ENCODE measurements around the gene NAV3.
A peak's percentile ranks its signal among the peaks of the same experiment; 100 is the strongest.

NAV3 gene

DNA sequence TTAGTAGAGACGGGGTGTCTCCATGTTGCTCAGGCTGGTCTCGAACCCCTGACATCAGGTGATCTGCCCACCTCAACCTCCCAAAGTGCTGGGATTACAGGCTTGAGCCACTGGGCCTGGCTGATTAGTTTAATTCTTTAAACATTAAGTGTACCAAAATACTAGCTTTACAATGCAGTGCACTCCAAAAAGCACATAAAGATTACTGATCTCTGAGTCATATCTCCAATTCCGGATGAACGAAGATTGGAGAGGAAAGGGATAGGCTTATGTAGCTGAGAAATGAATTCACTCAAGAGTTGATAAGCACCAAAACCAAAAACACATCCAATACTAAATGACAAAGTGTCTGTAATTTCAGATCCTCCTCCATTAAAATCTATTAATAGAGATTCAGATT, 15.1 kb downstream of the NAV3 start:
- no peak for DNase-seq

DNA sequence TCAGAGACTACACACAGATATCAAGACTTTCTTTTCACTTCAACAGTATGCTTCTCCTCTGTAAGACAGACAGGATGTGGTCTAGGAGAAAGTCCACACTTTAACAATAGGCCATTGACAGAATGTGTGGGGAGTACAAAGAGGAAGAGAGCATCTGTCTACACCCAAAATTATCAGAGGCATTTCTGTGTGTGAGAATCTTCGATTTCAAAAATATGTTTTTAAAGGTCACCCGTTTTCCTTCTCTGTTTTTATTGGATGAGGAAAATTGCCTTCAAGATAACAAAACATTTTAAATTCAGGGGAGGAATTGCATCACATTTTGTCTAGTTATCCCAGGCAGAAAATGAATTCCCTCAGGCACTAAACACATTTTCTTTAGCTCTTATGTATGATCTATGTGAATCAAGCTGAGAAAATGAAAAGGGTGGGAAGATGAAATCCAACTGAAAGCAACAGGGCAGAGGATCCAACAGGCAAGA, 16.4 kb downstream of the NAV3 start:
- no peak for DNase-seq

DNA sequence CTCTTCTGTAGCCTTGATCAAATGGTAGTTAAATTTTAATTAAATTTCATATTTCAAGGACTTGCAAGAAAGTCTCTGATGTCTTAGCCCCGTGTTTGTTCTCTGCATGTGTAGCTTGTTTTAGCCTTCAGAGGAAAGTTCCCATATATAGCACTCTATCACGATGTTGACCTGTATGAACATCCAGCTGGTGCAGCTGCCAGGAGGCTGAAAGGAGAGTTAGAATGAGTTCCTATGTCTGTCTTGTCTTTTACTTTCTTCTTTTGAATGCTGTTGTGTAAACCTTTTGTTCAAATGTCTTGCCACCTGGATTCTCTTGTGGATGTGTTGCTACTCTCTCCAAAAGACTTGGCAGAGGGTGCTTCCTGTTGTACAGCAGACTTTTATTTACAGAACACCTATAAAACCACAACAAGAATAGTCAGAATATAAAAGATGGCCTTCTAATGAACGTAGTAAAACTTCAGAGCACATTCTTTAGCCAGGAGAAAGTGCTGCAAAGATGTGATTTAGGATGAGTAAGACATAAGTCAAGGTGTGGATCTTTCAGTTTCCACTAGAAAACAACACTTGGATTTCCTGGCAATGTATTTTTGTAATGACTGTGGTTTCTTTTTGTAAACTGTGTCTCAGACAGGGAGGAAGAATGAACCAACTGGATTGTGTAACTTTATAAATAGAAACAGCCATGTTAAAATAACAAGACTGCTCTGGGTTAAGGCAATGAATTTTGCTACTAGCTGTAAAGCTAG, 17.2 kb downstream of the NAV3 start:
- DNase-seq: no peak

DNA sequence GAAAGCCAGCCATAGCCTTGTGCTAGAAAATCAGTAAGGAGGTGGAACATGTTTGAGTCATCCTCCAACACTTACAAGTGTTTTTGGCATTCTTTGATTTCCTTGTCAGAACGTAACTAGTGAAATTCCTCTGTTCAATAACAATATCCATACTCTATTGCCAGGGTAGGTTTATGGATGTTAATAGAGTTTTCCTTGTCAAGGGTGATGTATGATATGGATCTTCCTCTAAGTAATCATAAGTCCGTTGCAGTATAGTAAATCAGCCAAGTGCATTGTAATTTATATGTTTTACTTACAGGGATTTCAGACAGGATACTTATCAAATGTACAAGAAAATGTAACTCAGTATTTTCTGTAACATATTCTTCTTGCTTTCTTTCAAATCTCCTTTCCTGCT, 19.4 kb downstream of the NAV3 start:
- no peak for DNase-seq

DNA sequence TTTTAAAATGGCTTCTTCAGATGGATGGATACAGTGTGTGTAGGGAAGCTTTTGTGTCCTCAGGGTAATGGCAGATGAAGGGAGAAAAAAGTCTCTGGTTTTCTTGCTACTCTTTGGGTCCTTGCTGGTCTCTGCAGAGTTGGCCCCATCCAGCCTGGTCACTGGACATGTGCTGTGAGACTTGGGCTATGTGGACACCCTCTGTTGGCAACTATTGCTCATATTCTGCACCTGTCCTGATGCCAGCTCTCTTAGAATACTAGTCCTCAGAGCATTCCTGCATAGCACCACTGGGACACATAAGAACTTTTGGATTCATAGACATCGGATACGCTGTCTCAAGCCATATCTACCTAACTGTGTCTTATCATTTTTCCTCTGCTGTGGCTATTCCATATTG, 20.0 kb downstream of the NAV3 start:
- DNase-seq: no peak

DNA sequence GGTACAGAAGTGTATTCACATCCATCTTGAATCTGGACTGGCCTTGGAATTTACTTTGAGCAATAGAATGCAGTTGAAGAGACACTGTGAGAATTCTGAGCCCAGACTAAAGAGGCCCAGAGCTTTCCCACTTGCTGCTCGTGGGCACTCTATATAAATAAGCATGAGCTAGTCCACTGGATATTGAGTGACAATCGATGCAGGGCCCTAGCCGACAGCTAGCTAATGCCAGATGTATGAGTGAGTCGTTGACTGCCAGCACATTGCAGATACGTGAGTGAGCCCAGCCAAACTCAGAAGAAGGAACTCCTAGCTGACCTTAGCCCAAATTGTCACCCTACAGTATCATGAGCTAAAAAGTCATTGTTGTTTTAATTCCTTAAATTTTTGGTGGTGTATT, 24.9 kb downstream of the NAV3 start:
- DNase-seq: no peak

DNA sequence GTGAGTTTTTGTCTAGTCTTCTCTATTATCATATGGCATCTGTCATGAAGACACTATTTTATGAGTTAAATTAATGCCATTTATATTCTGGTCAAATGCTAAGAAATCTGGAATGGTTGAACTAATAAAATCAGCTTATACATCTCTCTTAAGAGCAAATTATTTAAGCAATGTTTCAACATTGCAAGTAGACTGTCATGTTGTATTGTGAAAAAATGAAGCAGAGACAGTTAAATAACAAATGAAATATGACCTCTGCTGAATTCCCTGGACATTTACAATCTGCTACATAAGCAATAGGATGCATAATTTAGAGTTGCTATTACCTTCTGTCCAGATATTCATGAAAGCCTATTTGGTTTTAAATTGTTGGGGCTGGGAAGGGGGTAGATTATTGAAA, 30.6 kb downstream of the NAV3 start:
- no peak for DNase-seq

DNA sequence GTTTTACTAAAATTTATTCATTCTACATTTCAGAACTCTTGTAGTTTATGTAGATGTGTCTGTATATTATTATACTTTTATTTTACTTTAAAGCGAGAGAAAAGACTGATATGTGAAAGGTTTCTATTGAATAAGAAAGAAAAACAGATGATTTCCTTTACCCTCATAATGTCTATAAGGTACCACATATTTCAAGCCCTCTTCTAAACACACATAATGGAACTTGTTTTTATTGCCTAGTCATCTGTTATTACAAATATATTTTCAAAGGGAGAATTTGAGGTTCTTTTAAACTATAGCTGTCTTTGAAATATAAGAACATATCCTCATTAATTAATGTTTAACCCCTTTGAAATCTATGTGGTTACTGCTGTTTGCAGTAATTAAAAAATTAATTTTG, 34.5 kb downstream of the NAV3 start:
- DNase-seq: no peak

DNA sequence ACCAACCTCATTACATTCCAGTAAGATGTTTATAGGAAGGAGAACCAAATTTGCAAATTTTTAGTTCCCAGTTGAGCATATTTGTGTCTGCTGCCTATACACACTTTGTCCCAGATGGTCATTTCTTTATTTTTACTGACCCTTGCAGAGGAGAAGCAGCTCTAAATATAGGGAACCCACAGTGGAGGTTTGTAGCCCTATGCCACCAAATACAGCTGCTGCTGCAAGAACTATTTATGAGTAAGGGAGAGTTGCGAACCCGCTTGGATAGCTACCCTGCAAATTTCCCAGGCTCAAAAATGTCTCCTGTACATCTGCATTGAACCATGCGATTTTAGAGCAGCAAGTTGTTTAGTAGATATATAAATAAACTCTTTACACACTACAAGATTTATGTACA, 48.2 kb downstream of the NAV3 start:
- DNase-seq: no peak

DNA sequence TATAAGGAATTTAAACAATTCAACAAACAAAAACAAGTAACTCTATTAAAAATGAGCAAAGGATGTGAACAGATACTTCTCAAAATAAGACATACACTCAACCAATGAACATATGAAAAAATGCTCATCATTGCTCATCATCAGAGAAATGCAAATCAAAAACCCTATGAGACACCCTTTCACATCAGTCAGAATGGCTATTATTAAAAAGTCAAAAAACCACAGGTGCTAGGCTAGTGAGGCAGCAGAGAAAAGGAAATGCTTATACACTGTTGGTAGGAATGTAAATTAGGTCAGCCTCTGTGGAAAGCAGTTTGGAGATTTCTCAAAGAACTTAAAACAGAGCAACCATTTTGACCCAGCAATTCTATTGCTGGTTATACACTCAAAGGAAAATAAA, 52.0 kb downstream of the NAV3 start:
- no peak for DNase-seq

DNA sequence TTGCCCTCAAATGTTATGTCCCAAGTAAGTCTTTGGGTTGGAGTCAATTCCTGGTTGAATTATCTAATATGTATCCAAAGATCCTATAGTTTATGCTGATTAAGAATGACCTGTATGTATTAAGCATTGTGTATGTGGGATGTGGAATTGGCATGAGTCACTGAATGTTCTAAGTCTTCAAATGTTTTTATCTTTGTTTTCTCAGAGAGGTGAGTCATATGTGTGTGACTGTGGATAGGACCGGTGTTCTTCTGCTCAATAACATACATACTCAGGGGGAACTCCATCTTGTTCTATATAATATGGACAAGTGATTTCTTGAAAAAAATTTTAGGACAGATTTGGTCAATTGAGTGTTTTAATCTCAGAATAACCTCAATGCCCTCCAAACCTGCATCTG, 57.9 kb downstream of the NAV3 start:
- no peak for DNase-seq

DNA sequence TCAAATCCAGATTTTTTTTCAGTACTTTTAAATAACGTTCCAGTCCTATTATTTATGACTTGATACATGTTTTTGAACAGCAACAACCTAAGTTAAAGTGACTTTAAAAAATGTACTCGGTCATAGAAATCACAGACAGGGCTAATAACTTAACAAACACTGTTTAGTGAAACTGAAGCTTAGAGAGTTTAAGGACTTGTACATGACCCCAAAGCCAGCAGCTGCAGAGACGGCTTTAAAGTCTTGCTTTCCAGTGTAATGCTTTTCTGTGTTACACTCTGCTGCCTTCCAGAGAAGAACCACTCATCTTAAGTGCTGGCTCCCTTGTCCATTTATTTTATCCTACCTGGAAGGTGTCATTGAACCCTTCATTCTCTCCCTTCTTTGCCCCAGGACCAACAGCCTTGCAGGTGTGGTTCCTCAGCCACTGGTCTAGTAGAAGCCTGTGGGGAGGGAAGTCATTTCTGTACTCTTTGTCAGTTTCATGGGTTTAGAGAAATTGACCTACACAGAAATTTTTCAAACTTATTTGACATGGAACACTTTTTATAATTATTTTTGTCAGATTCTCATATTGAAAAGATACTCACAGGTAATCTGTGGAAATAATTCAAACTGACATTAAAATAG, 60.9 kb downstream of the NAV3 start:
- DNase-seq: no peak

DNA sequence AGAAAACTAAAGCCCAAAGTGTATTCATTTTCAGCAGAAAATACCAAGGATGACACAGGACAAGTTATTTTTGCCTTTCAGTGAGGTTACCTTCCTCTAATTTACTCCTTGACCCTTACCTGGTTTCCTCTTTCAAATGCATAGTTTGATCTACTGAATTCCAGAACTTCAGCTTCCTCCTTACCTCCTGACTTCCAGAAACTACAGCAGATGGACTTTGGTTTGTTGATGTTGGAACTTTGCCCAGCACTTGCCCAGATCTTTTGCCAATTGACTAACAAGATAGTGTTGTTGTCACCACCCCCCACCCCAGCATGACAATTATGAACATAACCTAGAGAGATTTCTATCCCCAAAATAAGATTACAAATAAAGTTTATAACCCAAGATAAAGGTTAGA, 63.2 kb downstream of the NAV3 start:
- DNase-seq: no peak

DNA sequence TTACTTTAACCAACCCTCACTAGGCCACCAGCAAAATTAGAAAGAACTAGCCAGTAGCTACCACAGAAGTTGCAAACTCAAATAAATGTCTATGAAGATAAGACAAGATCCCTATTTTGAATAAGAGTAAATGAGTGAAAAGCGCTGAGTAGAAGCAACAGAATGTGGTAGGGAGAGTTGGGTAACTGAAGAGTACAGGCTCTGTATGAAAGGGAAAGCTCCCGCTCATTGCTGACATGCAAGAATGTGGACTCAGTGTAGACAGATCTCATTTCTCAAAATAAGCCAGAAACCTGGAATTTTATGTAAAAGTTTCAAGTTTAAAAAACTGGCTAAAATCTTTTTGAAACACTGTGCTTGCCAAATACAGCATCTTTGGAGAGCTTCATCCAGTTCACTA, 63.9 kb downstream of the NAV3 start:
- no peak for DNase-seq

DNA sequence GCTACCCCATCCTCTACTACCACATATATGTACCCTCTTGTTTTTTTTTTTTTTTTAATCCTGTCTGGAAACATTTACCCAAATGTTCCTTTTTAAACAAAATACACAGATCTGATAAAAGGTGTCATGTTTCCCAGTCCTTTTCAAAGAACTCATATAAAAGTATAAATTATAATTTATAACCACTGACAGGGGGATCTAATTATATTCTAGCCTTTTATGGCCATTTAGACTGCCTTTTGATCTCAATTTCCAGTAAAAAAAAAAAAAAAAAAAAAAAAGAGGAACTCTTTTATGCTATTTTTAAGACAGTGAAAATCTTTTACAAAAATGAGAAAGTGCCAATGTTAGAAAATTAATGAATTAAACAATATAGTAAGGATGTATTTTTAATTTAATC, 65.0 kb downstream of the NAV3 start:
- DNase-seq: no peak

DNA sequence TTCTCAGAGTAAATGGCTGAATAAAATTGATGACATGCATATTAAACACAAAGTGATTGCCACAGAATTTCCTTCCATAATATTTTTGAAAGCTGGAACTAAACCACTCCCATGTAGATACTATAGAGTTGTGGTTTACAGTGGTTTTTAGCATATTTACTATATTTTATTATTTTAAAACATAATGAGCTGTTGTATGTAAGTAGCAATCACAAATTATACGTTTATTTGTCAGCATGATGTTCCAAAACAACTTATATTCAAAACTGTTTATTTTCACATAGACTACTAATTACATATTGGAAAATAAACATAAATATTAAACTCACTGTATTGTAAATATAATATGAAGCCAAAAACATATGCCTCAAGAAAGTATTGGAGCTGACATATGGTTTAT, 77.2 kb downstream of the NAV3 start:
- no peak for DNase-seq

DNA sequence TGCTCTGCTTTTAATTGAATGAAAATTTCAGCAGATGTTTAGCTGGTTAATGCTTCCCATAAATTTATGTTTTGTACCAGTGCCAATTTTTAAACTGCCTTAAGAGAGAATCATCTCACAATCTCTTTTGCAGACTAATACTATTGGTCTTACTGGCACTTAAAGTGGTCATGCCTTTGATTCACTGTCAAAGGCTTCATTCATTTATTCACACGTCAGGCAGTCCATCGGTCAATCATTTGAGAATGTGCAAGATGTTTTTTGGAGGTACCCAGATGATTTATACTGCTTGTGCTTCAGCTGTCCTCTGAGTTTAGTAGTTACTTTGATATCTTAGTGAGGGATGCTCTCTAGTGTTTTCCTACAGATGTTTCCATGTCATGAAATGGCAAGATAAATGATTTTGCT, 83.4 kb downstream of the NAV3 start:
- no peak for DNase-seq

DNA sequence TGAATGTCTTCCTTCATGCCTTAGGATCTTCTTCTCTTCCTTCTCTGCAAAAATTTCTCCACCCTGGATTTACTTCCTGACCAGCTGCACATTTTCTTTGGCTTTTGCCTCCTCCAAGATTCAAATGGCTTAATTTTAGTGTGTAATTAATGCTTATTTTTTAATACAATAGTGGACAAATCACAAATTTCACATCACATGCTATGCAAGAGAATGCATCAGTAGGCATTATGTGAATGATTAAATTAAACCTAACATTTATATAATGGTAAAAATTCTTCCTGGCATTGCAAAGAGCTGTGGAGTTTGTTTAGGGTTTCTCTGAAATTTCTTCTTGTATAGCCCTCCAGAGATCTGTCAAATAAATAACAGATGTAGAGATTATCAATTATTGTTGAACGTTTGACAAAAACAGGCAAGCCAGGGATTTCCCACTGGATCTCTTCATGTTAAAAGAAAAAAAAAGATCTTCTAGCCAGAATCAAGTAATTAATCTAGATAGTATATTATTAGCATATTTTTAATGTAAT, 84.4 kb downstream of the NAV3 start:
- DNase-seq: no peak

DNA sequence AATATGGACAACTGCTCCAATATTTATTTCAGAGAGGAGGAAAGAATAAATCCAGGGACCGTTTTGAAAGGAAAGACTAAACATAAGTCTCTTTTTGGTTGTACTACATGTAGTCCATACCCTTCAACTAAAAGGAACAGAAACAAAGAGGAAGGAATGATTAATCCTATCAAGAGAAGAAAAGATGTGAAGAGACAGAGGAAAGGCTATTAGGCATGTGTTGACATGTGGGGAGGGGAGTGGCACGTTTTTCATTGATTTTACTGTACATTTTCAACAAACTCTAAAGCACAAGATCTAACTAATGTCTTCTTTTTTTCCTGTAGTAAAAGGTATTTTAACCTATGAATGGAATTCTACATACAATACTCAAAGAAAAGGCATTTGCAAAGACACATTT, 85.6 kb downstream of the NAV3 start:
- DNase-seq: no peak

DNA sequence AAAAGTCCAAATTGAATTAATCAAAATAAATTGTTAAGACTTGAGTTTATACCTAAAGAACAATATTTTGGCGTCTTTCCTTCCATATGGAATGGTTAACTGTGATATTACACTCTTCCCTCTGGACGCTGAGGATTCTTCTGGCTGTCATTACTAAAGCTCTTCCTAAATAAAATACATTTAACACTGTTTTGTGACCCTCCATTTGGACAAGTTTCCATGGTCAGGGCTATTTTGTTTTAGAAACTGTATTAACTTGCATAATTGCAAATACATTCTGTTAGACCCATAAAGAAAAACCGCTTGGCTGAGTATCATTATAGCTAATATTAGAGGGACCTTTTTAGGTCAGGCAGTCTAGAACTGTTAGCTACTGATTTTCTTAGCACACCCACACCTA, 87.4 kb downstream of the NAV3 start:
- DNase-seq: no peak

DNA sequence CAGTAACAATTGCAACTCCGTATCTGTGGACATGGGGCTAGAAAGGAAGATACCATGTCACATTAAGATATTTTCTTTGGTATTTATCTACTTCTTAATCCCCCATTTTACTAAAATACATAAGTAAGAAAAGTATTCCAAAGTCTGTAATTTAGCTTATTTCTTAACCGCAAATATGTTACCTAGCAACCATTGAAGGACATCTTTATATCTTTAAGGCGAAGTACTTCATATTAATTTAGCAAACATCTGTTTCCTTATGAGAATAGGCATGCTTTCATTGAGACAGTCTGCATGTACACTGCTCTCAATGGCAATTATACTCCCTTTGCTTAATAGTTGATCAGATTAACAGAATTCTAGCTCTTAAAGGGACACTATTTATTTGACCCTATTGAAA, 88.8 kb downstream of the NAV3 start:
- no peak for DNase-seq

DNA sequence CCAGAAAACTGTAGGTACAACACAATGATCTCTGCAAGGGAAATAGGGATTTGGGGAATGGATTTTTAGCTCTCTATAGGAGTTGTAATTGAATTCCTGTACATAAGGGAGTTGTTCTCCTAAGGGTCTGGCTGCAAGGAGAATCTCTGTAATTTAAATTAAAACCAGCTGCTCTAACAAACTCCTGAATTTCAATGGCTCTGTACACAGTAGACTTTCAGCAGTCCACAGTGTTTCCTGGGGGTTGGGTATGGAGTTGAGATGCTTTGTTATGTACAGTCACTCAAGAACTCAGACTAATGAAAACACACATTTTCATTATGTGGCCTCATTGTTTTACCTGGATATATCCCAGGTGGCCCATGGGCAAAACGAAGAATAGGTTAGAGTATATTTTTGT, 93.2 kb downstream of the NAV3 start:
- no peak for DNase-seq

DNA sequence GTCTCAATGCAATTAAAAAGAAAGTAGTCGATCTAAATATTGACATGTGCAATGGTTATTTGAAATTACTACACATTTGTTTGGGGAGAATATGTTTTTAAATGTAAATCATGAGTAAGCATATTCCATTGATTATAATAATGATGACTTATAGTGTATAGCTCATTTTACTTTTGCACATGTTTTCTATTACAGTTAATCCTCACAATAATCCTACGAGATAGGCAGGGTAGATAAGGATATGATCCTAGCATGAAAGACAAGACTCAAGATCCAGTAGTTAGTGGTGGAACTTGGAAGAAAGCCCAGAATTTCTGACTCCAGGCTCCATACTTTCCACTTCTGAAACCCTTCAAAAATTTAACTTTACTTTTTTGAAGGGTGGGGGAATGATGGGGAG, 94.0 kb downstream of the NAV3 start:
- peak; percentile 45 for DNase-seq

DNA sequence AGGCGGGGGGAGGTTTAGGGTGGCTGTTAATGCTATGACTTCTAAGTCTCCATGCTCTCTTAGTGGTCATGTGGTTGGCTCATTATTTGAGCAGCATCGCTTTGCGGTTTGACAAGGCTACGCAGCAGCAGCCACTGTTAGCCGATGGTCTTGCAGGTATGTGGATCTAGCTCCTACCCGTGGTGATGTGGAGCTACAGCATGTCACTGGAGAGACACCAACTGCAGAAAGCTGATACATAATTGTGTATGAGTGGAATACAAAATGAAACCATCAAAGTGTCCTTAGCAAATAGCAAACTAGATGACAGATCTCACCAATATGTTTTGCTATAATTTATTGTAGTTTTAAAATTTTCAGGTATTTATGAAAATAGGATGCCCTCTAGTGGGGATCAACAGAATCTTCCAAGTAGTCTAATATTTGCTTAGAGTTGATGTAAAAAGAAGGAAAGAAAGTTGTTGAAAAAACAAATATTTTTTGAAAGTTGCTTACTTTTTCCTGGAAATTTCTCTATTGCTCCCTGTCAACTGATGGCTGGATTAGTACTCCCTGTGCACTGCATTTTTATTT, 94.9 kb downstream of the NAV3 start:
- peak; percentile 90 for DNase-seq
